ENCODE data around the gene ZNF396.

Gene ZNF396

GRCh38 chr18:35355140-35355618 is 22.0 kb downstream of the ZNF396 start:
- H3K4me1 ChIP-seq (ENCODE audit: low read length): peaks cover 3% of the 10 kb centered on the region; the same call in 1 of the 2 replicates
- peak overlapping the region; percentile 54 for H3K4me2 ChIP-seq (ENCODE audit: low read length)
- no peaks in the 10 kb centered on the region for H3K27me3 ChIP-seq (ENCODE audit: low read depth, low read length)
- peak overlapping the region; percentile 44; the same call in 1 of the 2 replicates for H3K9ac ChIP-seq (ENCODE audit: low read length)
- no peaks in the 10 kb centered on the region for H3K79me2 ChIP-seq (ENCODE audit: low read length)
- H3K4me3 ChIP-seq (ENCODE audit: low read length): peak overlapping the region; percentile 47; the same call in 1 of the 2 replicates
- no peaks in the 10 kb centered on the region for H4K20me1 ChIP-seq (ENCODE audit: insufficient read depth, low read length)
- H2AFZ ChIP-seq (ENCODE audit: low read depth, low read length): peak overlapping the region; percentile 95
- no peak for TF ChIP-seq EZH2phosphoT487 (IDR thresholded peaks at IDR 0.05; ENCODE audit: low read depth)
- peak; percentile 82 for TF ChIP-seq CTCF (IDR thresholded peaks at IDR 0.05; ENCODE audit: low read depth, low read length)
- H3K9me3 ChIP-seq (ENCODE audit: insufficient read depth, low read length): no peaks in the 10 kb centered on the region; the same call in 1 of the 2 replicates
- H3K27ac ChIP-seq (ENCODE audit: low read length): no peak overlapping the region
- H3K36me3 ChIP-seq (replicated peaks; ENCODE audit: low read depth, low read length): no peaks in the 10 kb centered on the region

GRCh38 chr18:35352778-35353177 is 24.4 kb downstream of the ZNF396 start:
- H3K4me3 ChIP-seq (ENCODE audit: low read length): no peak overlapping the region
- H3K27me3 ChIP-seq (ENCODE audit: low read depth, low read length): no peaks in the 10 kb centered on the region
- no peaks in the 10 kb centered on the region; the same call in 1 of the 2 replicates for H3K9me3 ChIP-seq (ENCODE audit: insufficient read depth, low read length)
- no peak overlapping the region for H3K27ac ChIP-seq (ENCODE audit: low read length)
- H3K9ac ChIP-seq (ENCODE audit: low read length): no peak overlapping the region
- H3K36me3 ChIP-seq (replicated peaks; ENCODE audit: low read depth, low read length): no peaks in the 10 kb centered on the region
- H3K4me1 ChIP-seq (ENCODE audit: low read length): peaks cover 3% of the 10 kb centered on the region; the same call in 1 of the 2 replicates
- H3K79me2 ChIP-seq (ENCODE audit: low read length): no peaks in the 10 kb centered on the region
- no peak overlapping the region for H3K4me2 ChIP-seq (ENCODE audit: low read length)
- no peaks in the 10 kb centered on the region for H4K20me1 ChIP-seq (ENCODE audit: insufficient read depth, low read length)
- TF ChIP-seq EZH2phosphoT487 (IDR thresholded peaks at IDR 0.05; ENCODE audit: low read depth) (no peak), CTCF (IDR thresholded peaks at IDR 0.05; ENCODE audit: low read depth, low read length) (no peak)
- H2AFZ ChIP-seq (ENCODE audit: low read depth, low read length): no peak overlapping the region

GRCh38 chr18:35352283-35352682 is 24.9 kb downstream of the ZNF396 start:
- Histone ChIP-seq H3K4me2 (ENCODE audit: low read length) (no peak overlapping the region), H3K9ac (ENCODE audit: low read length) (no peak overlapping the region), H4K20me1 (ENCODE audit: insufficient read depth, low read length) (no peaks in the 10 kb centered on the region), H3K36me3 (replicated peaks; ENCODE audit: low read depth, low read length) (no peaks in the 10 kb centered on the region), H3K27me3 (ENCODE audit: low read depth, low read length) (no peaks in the 10 kb centered on the region), H3K4me3 (ENCODE audit: low read length) (no peak overlapping the region), H3K27ac (ENCODE audit: low read length) (no peak overlapping the region), H3K9me3 (ENCODE audit: insufficient read depth, low read length) (no peaks in the 10 kb centered on the region; the same call in 1 of the 2 replicates), H3K4me1 (ENCODE audit: low read length) (peaks cover 3% of the 10 kb centered on the region; the same call in 1 of the 2 replicates), H3K79me2 (ENCODE audit: low read length) (no peaks in the 10 kb centered on the region), H2AFZ (ENCODE audit: low read depth, low read length) (no peak overlapping the region)
- TF ChIP-seq CTCF (IDR thresholded peaks at IDR 0.05; ENCODE audit: low read depth, low read length) (no peak), EZH2phosphoT487 (IDR thresholded peaks at IDR 0.05; ENCODE audit: low read depth) (no peak)

DNA sequence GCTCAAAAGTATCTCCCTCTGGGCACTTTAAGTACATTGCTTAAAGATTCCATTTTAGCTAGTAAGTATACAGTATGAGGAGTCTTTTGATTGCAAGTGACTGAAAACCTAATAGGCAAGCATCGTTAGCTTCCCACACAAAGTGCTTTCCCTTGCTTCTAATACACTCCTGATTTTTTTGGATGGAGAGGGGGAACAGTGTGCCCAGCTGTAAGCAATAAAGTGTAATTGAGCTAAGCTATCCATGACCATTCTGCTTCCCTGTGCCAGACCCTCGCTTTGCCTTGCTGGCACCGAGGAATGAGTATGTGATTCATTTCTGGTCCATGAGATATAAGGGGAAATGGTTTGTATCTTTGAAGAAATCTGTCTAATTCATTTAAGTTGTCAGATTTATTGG is 29.1 kb downstream of the ZNF396 start:
- Histone ChIP-seq H3K79me2 (ENCODE audit: low read length) (peaks cover 18% of the 10 kb centered on the region), H4K20me1 (ENCODE audit: insufficient read depth, low read length) (peaks cover 8% of the 10 kb centered on the region), H3K4me3 (ENCODE audit: low read length) (no peak overlapping the region)

More for the DNA sequence above, 29.1 kb downstream of the ZNF396 start:
- Histone ChIP-seq H2AFZ (ENCODE audit: low read depth, low read length) (no peak overlapping the region), H3K36me3 (replicated peaks; ENCODE audit: low read depth, low read length) (no peaks in the 10 kb centered on the region), H3K4me1 (ENCODE audit: low read length) (peaks cover 19% of the 10 kb centered on the region), H3K9me3 (ENCODE audit: insufficient read depth, low read length) (no peaks in the 10 kb centered on the region; the same call in 1 of the 2 replicates), H3K27ac (ENCODE audit: low read length) (no peak overlapping the region), H3K9ac (ENCODE audit: low read length) (no peak overlapping the region), H3K27me3 (ENCODE audit: low read depth, low read length) (no peaks in the 10 kb centered on the region), H3K4me2 (ENCODE audit: low read length) (no peak overlapping the region)
- TF ChIP-seq CTCF (IDR thresholded peaks at IDR 0.05; ENCODE audit: low read depth, low read length) (no peak), EZH2phosphoT487 (IDR thresholded peaks at IDR 0.05; ENCODE audit: low read depth) (no peak)

All from OCI-LY3 (cell line).